Activated T-cell treated with anti-CD3 and anti-CD28 coated beads, Interleukin-2, amount 50 U/mL, for 4 hours (primary cell): Measurements from ENCODE around the gene TRAF5. TPM values are rescaled to one million over a fixed set of nuclear protein-coding genes. Genes with fewer than 3 reads are reported as not detected.
"Not testable (repeated sequence)": the region's sequence is repeated elsewhere in the genome, so short reads cannot be mapped to it uniquely, and the experiment has no call there.

ENCODE experiments used
- ATAC-seq, 2 donors: fragments of 200-7000 bp; cut with Tn5 transposase; one replicate each; pipeline ENCODE4 v1.10.0; 2021
- DNase-seq: peaks from one replicate; pipeline ENCODE4 v3.0.0-alpha.2; 2020
- H3K27me3 Mint-ChIP-seq: one replicate; pipeline ENCODE4 v1.8.0; 2021; ENCODE audit warnings: low read depth, mixed read lengths
- H3K36me3 Mint-ChIP-seq: one replicate; pipeline ENCODE4 v1.8.0; 2022; ENCODE audit warnings: mixed read lengths; ENCODE audit not compliant: insufficient read depth
- H3K4me1 Mint-ChIP-seq: one replicate; pipeline ENCODE4 v1.8.0; 2021; ENCODE audit warnings: low read depth, mixed read lengths
- H3K4me3 Mint-ChIP-seq: one replicate; pipeline ENCODE4 v1.8.0; 2021; ENCODE audit warnings: mild to moderate bottlenecking, moderate library complexity, mixed read lengths
- H3K9me3 Mint-ChIP-seq: one replicate; pipeline ENCODE4 v1.8.0; 2021; ENCODE audit warnings: mixed read lengths
- total RNA-seq, 3 donors: library from RNA; stranded (reverse); gene quantifications; one replicate each; pipeline ENCODE4 v1.2.1, GENCODE V29; 2021

Gene TRAF5
- total RNA-seq, 3 donors from 2014 or later: 16.3 to 20.6 (median 17.0) TPM

DNA sequence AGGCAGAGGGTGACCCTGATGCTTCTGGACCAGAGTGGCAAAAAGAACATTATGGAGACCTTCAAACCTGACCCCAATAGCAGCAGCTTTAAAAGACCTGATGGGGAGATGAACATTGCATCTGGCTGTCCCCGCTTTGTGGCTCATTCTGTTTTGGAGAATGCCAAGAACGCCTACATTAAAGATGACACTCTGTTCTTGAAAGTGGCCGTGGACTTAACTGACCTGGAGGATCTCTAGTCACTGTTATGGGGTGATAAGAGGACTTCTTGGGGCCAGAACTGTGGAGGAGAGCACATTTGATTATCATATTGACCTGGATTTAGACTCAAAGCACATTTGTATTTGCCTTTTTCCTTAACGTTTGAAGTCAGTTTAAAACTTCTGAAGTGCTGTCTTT, 45.8 kb downstream of the TRAF5 start:
- Mint-ChIP-seq H3K9me3 (no peaks in the 10 kb centered on the region), H3K4me3 (no peak overlapping the region), H3K4me1 (peaks cover 16% of the 10 kb centered on the region), H3K36me3 (peaks cover 45% of the 10 kb centered on the region), H3K27me3 (no peaks in the 10 kb centered on the region)
- ATAC-seq: no peak
- DNase-seq: no peak

DNA sequence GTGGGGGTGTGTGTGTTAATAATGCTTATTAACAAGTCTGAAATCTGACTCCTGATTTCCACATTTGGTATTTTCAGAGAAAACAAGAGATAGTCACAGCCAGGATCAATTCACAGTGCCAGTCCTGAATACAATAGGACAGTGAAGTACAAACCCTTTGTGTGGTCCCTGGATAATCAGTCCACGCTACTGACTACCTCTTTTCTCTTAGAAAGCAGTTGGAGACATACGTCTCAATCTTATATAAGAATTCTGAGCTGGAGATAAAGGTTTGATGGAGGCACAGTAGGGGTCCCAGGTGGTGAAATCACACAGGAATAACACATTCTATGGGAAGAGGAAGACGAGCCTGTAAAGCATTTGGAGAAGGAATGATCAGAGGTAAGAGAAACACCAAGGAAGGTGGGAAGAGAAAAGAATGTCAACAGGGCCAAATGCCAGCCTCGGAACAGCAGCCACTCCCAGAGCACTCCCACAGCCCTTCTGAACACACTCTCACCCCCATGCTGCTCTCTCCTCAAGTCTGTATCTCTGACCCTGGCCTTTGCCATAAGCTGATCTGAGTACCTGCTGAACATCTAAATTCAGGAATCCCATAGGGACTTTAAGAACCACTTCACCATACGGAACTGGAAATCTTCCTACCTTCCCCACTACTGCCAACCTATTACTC, 48.6 kb downstream of the TRAF5 start:
- peaks cover 36% of the 10 kb centered on the region for H3K4me1 Mint-ChIP-seq
- H3K9me3 Mint-ChIP-seq: no peaks in the 10 kb centered on the region
- peaks cover 40% of the 10 kb centered on the region for H3K36me3 Mint-ChIP-seq
- H3K4me3 Mint-ChIP-seq: no peak overlapping the region
- DNase-seq (no peak), ATAC-seq (no peak)
- H3K27me3 Mint-ChIP-seq: no peaks in the 10 kb centered on the region

DNA sequence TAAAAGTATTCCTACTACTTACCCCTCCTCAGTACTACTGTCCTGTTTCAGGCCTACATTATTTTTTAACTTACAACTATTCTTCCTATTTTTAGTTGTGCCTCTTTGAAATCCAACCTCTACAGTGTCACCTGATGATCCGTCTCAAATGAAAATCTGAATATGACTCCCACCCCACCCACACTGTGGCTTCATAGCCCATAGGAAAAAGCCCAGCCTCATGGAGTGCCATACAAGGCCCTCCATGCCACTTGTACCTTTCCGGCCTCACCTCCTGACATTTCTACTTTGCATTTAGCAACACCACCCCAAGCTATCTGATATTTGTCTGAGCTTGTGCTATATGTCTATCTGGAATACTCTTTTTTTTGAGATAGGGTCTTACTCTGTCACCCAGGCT, 49.3 kb downstream of the TRAF5 start:
- H3K4me3 Mint-ChIP-seq: no peak overlapping the region
- no peak for ATAC-seq
- peaks cover 38% of the 10 kb centered on the region for H3K36me3 Mint-ChIP-seq

DNA sequence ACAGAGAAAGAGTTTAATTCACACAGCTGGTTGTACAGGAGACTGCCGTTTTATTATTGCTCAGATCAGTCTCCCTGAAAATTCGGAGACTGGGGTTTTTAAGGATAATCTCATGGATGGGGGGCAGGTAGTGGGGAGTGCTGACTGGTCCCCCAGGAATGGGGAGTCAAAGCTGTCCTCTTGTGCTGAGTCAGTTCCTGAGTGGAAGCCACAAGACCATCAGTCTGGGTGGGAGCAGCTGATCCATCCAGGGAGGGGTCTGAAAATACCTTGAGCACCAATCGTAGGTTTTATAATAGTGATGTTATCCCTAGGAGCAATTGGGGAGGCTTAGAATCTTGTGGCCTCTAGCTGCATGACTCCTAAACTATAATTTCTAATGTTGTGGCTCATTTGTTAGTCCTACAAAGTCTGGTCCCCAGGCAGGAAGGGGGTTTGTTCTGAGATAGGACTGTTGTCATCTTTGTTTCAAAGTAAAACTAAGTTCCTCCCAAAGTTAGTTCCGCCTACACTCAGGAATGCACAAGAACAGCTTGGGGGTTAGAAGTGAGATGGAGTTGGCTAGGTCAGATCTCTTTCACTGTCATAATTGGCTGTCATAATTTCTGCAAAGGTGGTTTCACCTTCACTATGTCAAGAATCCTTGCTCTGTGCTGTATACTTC, 50.3 kb downstream of the TRAF5 start:
- Mint-ChIP-seq H3K36me3 (peaks cover 35% of the 10 kb centered on the region), H3K9me3 (peaks cover under 1% of the 10 kb centered on the region), H3K4me3 (no peak overlapping the region), H3K27me3 (no peaks in the 10 kb centered on the region), H3K4me1 (peaks cover 46% of the 10 kb centered on the region)
- ATAC-seq (no peak), DNase-seq (no peak)

More for the DNA sequence above, 49.3 kb downstream of the TRAF5 start:
- peaks cover 37% of the 10 kb centered on the region for H3K4me1 Mint-ChIP-seq
- DNase-seq: no peak
- no peaks in the 10 kb centered on the region for H3K27me3 Mint-ChIP-seq
- no peaks in the 10 kb centered on the region for H3K9me3 Mint-ChIP-seq

DNA sequence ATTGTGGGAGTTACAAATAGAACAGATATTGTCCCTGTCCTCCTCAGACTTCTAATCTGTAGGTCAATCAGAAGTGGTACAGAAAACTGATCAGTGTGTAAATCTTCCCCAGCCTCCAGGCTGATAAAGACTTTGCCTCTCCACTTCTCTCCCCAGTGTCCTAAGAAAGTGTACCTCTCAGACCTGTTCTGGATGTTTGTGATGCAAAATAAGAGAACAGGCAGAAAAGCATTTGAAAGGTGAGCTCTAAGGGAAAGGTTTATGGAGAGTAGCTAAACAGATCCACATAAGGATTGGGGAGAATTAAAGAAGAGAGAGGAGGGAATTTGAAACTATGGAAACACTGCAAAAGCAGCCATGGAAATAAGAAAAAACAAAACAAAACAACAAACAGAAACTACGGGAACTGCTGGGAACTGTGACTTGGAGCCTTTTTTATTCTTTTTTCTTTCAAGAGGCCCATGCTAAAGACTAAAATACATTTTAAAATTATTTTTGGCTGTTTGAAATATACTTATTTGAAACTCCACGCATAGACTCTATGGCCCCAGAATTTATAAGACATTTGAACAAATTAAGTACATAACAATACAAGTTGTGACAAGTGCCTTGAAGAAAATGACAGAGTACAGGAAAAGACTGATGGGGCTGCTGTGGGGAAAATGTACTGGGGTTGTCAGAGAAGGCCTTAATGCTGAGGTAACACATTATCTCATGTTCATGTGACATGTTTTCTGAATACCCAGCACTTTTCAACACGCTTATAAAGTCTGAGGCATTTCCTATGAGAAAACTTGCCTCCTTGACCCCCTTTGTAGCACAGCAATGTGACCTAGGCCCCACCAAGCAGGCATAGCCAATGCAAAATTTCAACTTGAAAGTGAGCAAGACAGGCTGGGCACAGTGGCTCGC, 51.2 kb downstream of the TRAF5 start:
- peaks cover 52% of the 10 kb centered on the region for H3K4me1 Mint-ChIP-seq
- H3K9me3 Mint-ChIP-seq: peaks cover 4% of the 10 kb centered on the region
- no peak for ATAC-seq
- H3K4me3 Mint-ChIP-seq: no peak overlapping the region
- no peak for DNase-seq
- peaks cover 31% of the 10 kb centered on the region for H3K36me3 Mint-ChIP-seq
- no peaks in the 10 kb centered on the region for H3K27me3 Mint-ChIP-seq

DNA sequence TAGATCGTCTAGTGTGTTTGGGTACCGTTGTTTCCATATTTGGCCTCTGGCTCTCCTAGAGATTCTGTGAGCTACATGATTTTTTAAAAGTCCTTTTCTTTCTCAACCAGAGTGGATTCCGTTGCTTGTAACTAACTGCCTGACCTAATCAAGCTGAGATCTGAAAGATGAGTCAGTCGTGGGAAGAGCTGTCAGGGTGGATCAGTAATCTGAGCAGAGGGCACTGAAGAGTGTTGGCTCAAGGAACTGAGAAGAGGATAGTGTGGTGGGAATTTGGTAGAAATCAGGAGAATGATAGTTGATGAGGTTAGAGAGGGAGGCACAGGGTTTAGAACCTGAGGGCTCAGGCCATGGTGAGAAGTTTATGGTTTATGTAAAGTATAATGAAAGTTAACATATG, 52.2 kb downstream of the TRAF5 start:
- no peaks in the 10 kb centered on the region for H3K27me3 Mint-ChIP-seq
- H3K4me1 Mint-ChIP-seq: peaks cover 62% of the 10 kb centered on the region
- H3K36me3 Mint-ChIP-seq: peaks cover 31% of the 10 kb centered on the region
- peak; percentile 55 to 63 for ATAC-seq
- H3K9me3 Mint-ChIP-seq: peaks cover 4% of the 10 kb centered on the region
- H3K4me3 Mint-ChIP-seq: no peak overlapping the region
- no peak for DNase-seq

DNA sequence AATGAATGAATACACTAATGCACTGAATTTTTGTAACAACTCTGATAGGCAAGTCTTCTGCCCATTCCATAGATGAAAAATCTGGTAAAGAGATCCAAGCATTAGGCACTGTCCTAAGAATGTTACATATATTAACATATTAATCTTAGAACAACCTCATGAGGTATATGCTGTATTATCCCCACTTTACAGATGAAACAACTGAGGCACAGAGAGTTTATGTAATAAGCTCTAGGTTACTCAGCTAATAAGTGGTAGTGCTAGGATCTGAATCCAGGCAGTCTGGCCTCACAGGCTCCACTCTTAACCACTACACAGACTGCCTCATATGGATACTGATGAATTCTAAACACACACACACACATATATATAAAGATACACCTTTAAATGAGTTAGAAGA, 52.8 kb downstream of the TRAF5 start:
- H3K9me3 Mint-ChIP-seq: peaks cover 4% of the 10 kb centered on the region
- no peak overlapping the region for H3K4me3 Mint-ChIP-seq
- DNase-seq: no peak
- H3K36me3 Mint-ChIP-seq: peaks cover 25% of the 10 kb centered on the region
- no peaks in the 10 kb centered on the region for H3K27me3 Mint-ChIP-seq
- H3K4me1 Mint-ChIP-seq: peaks cover 64% of the 10 kb centered on the region
- no peak for ATAC-seq

DNA sequence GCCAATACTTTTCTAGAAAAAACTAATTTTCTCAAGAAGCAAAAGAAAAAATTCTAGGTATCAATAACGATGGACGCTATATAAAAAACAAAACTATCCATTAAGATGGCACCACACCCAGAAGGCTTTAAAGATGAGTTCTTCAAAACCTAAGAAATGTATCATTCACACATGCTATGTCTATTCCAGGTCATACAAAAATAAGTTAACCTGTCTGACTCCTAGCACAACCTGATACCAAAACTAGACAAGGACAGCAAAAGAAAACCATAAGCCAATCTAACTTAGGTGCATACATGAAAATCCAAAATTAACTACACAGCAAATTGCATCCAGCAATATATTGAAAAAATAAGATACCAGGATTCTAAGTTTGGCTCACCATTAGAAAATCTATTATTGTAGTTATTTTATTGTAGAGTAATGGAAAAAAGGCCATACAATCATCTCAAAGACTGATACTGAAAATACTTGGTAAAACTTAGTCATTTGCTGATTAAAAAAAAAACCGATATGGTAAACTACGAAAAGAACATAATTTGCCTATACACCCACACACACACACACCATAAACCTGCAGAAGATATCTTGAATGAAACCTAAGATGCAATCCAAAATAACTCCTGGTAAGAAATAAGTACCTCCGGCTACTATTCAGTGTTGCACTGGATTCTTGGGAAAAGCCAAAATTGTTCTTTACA, 55.0 kb downstream of the TRAF5 start:
- ATAC-seq: peak; percentile 40 to 58
- H3K27me3 Mint-ChIP-seq: no peaks in the 10 kb centered on the region
- peak overlapping the region; percentile 89 for H3K4me3 Mint-ChIP-seq
- H3K4me1 Mint-ChIP-seq: peaks cover 60% of the 10 kb centered on the region
- peaks cover 9% of the 10 kb centered on the region for H3K36me3 Mint-ChIP-seq
- DNase-seq: no peak
- peaks cover 4% of the 10 kb centered on the region for H3K9me3 Mint-ChIP-seq

DNA sequence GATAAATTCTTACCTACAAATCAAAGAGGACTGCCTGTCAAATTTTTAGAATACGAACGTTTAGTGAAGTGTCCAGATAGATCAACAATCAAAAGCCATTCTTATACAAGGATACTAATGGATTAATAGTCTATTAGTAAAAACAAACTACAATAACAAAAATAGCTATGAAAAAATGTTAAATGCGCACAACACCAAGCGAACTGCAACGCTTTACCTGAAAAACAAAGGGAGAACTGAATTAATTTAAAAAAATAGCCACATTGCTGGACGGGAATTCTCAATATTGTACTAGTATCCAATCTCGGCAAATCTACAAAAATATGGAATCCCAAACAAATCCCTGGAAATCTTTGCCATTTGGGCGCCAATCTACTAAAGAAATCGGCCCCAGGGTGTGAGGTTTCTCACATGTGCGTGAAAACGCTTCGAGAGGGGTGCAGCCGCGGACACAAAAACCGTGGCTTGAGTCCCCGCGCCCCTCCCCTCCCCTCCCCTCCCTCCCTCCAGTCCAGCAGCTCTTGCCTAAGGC, 55.6 kb downstream of the TRAF5 start:
- ATAC-seq: no peak
- H3K27me3 Mint-ChIP-seq: no peaks in the 10 kb centered on the region
- peak overlapping the region; percentile 89 for H3K4me3 Mint-ChIP-seq
- peaks cover 57% of the 10 kb centered on the region for H3K4me1 Mint-ChIP-seq
- DNase-seq: no peak
- H3K9me3 Mint-ChIP-seq: peaks cover 4% of the 10 kb centered on the region
- H3K36me3 Mint-ChIP-seq: peaks cover 8% of the 10 kb centered on the region

DNA sequence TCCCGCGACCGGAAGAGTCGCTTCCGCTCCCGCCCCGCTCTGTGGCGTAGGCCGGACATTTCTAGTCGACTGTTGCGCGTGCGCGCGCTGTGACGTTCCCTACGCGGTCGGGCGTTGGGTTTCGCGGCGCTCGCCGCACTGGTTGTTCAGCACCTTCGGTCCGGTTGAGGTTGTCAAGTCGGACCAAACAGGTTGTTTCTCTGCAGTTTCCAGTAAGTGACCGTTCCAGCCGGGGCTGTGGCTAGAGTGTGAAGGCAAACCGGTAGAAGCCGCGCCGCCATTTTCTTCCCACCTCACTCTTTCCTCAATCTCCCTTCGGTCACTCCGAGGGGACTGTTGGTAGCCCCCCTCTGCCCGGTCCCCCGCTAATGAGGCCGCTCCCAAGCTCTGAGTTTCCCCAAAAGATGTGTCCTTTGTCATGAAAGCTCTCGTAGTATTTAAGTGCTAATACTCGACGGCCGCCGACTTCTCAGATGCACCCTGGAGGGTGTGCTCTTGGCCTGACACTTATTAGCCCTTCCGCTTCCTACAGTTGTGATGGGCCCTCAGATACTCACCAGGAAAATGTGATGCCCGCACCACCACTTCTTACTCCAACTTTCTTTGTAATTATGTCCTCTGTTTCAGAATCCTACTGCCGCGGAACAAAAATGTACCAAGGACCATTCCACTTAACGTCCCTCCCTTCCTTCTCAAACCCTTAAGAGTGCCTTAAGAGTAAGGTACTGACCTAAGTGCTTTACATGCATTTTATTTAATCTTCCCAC, 56.3 kb downstream of the TRAF5 start:
- Mint-ChIP-seq H3K4me1 (peaks cover 50% of the 10 kb centered on the region), H3K27me3 (no peaks in the 10 kb centered on the region), H3K36me3 (peaks cover 7% of the 10 kb centered on the region), H3K9me3 (peaks cover 4% of the 10 kb centered on the region), H3K4me3 (peak overlapping the region; percentile 89)
- DNase-seq: peak; percentile 69
- peak; percentile 77 to 81 for ATAC-seq

DNA sequence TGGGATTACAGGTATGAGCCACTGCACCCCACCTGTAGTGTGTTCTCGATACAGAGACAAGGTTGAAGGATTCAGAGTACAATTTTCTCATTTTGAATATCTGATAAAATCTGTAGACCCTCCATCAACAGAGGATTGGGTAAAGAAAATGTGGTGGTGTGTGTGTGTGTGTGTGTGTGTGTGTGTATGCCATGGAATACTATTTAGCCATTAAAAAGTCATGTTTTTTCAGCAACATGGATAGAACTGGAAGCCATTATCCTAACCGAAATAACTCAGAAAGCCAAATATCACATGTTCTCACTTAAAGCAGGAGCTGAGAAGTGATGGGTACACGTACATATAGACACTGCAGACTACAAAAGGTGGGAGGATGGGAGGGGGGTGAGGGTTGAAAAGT, 57.9 kb downstream of the TRAF5 start:
- ATAC-seq: no peak
- H3K4me1 Mint-ChIP-seq: peaks cover 39% of the 10 kb centered on the region

DNA sequence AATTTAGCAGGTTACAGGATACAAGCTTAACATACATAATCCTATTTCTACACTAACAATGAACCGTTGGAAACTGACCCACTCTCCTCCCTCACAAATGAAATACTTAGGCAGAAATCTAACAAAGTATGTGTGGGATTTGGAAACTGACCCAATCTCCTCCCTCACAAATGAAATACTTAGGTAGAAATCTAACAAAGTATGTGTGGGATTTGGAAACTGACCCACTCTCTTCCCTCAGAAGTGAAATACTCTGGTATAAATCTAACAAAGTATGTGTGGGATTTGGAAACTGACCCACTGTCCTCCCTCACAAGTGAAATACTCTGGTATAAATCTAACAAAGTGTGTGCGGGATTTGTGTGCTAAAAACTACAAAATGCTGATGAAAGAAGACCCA, 60.3 kb downstream of the TRAF5 start:
- no peak overlapping the region for H3K4me3 Mint-ChIP-seq
- H3K4me1 Mint-ChIP-seq: peaks cover 18% of the 10 kb centered on the region
- DNase-seq: no peak
- H3K9me3 Mint-ChIP-seq: peaks cover 3% of the 10 kb centered on the region
- no peaks in the 10 kb centered on the region for H3K27me3 Mint-ChIP-seq
- H3K36me3 Mint-ChIP-seq: peaks cover 2% of the 10 kb centered on the region
- ATAC-seq: no peak

More for the DNA sequence above, 57.9 kb downstream of the TRAF5 start:
- Mint-ChIP-seq H3K9me3 (peaks cover 4% of the 10 kb centered on the region), H3K27me3 (no peaks in the 10 kb centered on the region), H3K4me3 (no peak overlapping the region), H3K36me3 (peaks cover 2% of the 10 kb centered on the region)
- DNase-seq: no peak

DNA sequence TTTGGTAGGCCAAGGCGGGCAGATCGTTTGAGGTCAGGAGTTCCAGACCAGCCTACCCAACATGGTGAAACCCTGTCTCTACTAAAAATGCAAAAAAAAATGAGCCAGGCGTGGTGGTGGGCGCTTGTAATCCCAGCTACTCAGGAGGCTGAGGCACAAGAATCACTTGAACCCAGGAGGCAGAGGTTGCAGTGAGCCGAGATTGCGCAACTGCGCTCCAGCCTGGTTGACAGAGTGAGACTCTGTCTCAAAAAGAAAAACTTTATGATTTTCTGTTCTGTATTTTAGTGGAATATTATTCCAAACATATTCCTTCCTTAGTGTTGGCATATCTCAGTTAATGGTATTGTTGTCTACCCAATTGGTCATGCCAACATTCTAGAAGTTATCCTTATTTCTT, 64.2 kb downstream of the TRAF5 start:
- H3K9me3 Mint-ChIP-seq, H3K27me3 Mint-ChIP-seq, H3K36me3 Mint-ChIP-seq, DNase-seq, H3K4me3 Mint-ChIP-seq, ATAC-seq, H3K4me1 Mint-ChIP-seq: not testable (repeated sequence)
